Kidney (tissue), 14 donors: Measurements from ENCODE around the gene FBP2. TPM values are rescaled to one million over a fixed set of nuclear protein-coding genes. Genes with fewer than 3 reads are reported as not detected.

Experiments
- DNase-seq, 5 donors: peaks; one replicate each; pipeline ENCODE4 v3.0.0-alpha.2; 2013 to 2020
- FAIRE-seq: peaks from 2 replicates; lab custom pipeline; 2012; peaks lifted over from hg19 to GRCh38; lab: Jason Lieb, UNC
- H3K27ac ChIP-seq, 2 donors: one replicate each; pipeline ENCODE4 v1.7.0; 2013; ENCODE audit warnings: low read depth in 2 of 2, low read length in 2 of 2, inconsistent platforms in 1 of 2
- H3K27me3 ChIP-seq: one replicate; pipeline ENCODE4 v1.7.1; 2013; ENCODE audit warnings: low read length, inconsistent platforms; ENCODE audit not compliant: control insufficient read depth, insufficient read depth
- H3K36me3 ChIP-seq, 3 donors: one replicate each; pipeline versions ENCODE4 v1.7.0 to v1.7.1; 2013; ENCODE audit warnings: low read length in 3 of 3, control low read depth in 1 of 3, inconsistent platforms in 1 of 3; ENCODE audit not compliant: insufficient read depth in 3 of 3, control insufficient read depth in 2 of 3
- H3K4me1 ChIP-seq, 3 donors: one replicate each; pipeline versions ENCODE4 v1.7.0 to v1.7.1; 2013; ENCODE audit warnings: low read length in 3 of 3, inconsistent platforms in 1 of 3, low read depth in 1 of 3; ENCODE audit not compliant: control insufficient read depth in 2 of 3, insufficient read depth in 2 of 3
- H3K4me3 ChIP-seq, 3 donors: one replicate each; pipeline versions ENCODE4 v1.7.0 to v1.8.1; 2013; ENCODE audit warnings: low read length in 3 of 3, control low read depth in 1 of 3, inconsistent platforms in 1 of 3
- H3K9ac ChIP-seq, 3 donors: one replicate each; pipeline versions ENCODE4 v1.7.0 to v1.7.1; 2013; ENCODE audit warnings: low read length in 3 of 3, control low read depth in 1 of 3, inconsistent platforms in 1 of 3
- H3K9me3 ChIP-seq, 3 donors: one replicate each; pipeline versions ENCODE4 v1.7.0 to v1.7.1; 2013; ENCODE audit warnings: low read length in 3 of 3, control low read depth in 1 of 3, inconsistent platforms in 1 of 3; ENCODE audit not compliant: control insufficient read depth in 2 of 3, insufficient read depth in 1 of 3
- intact Hi-C: fragments of 100-400 bp; cut with DNase I; formaldehyde crosslinking; loops from one replicate; pipeline ENCODE4 v1.11.1; 2022
- polyA plus RNA-seq: library from polyadenylated mRNA; stranded (reverse); fragments of 350-450 nt; fragmentation: Illumina TruSeq; extraction: RNeasy Lipid Tissue Mini Kit (QIAGEN cat#74804); gene quantifications from one replicate; pipeline ENCODE4 v1.2.3, GENCODE V29; 2014; ENCODE audit warnings: low read depth, low replicate concordance; ENCODE audit not compliant: insufficient read depth
- total RNA-seq: library from RNA; stranded (reverse); fragmentation: NEBNext Ultra II Directional; extraction: Animal tissue kit (Norgen Biotek cat#: 25700); gene quantifications from one replicate; pipeline ENCODE4 v1.2.1, GENCODE V29; 2021
- TF ChIP-seq, protein P1 (sequence below): IDR thresholded peaks from 3 replicates; pipeline ENCODE4 v1.5.1; 2012; ENCODE audit warnings: mild to moderate bottlenecking, moderate library complexity, borderline replicate concordance; ENCODE audit not compliant: insufficient read depth; ENCODE audit errors: extremely low read depth
- donor health status: control.
- donor health status: control.
- donor health status: control.
- donor health status: control.
- donor health status: control.
- donor health status: DM: yes; HTN: yes; CAD: no.
- donor health status: Normal renal cell carcinoma (clear cell type).

The FBP2 gene
- total and polyA plus RNA-seq, 2 donors from 2014 or later, result not detected

DNA sequence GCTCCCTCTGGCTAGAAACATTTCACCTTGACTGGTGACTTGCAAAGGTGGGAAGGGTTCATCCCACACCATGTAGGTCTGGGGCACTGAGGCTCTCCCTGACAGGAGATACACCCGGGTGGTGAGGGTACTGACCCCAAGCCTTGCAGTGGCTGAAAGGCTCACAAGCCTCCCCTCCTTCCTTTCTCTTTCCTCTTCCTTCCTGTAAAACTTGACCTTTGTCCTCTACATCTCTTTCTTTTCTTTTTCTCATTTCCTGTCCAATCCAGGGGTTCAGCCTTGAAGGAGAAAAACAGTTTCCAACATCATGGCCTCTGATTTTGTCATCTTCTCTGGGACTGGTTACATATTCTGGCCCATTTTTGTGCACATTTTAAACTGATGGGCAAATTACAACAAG is 16.6 kb downstream of the FBP2 start:
- TF ChIP-seq, protein P1, sequence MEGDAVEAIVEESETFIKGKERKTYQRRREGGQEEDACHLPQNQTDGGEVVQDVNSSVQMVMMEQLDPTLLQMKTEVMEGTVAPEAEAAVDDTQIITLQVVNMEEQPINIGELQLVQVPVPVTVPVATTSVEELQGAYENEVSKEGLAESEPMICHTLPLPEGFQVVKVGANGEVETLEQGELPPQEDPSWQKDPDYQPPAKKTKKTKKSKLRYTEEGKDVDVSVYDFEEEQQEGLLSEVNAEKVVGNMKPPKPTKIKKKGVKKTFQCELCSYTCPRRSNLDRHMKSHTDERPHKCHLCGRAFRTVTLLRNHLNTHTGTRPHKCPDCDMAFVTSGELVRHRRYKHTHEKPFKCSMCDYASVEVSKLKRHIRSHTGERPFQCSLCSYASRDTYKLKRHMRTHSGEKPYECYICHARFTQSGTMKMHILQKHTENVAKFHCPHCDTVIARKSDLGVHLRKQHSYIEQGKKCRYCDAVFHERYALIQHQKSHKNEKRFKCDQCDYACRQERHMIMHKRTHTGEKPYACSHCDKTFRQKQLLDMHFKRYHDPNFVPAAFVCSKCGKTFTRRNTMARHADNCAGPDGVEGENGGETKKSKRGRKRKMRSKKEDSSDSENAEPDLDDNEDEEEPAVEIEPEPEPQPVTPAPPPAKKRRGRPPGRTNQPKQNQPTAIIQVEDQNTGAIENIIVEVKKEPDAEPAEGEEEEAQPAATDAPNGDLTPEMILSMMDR, result no peak
- intact Hi-C loops, result no loop called here
- Histone ChIP-seq H3K9ac (no peak overlapping the region), H3K4me3 (no peak overlapping the region), H3K4me1 (peaks cover 0 to 9% (median 0%) of the 10 kb centered on the region in 3 donors), H3K9me3 (no peaks in the 10 kb centered on the region), H3K27me3 (no peaks in the 10 kb centered on the region), H3K27ac (no peak overlapping the region), H3K36me3 (no peaks in the 10 kb centered on the region)
- FAIRE-seq (no peak), DNase-seq (no peak)

DNA sequence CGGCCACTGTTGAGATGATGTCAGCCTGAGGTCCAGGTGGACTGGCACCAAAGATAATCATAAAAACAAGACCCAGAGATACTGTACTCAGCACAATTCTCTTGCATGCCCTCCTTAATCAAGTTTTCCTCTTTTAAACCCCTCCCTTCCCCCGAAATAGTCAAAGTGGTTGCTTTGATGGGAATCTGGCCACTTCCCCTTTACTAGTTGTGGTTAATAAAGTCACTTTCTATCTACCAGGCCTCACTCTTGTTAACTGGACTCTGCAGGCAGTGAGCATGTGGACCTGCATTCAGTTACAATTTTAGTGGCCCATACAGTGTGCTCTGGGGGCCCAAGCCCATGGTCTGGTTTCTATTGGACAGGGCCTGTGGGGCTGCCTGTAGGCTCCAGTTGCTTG is 17.5 kb downstream of the FBP2 start:
- no peak for DNase-seq
- Histone ChIP-seq H3K4me1 (peaks cover 0 to 9% (median 0%) of the 10 kb centered on the region in 3 donors), H3K4me3 (no peak overlapping the region), H3K9ac (no peak overlapping the region), H3K27me3 (no peaks in the 10 kb centered on the region), H3K36me3 (no peaks in the 10 kb centered on the region), H3K27ac (no peak overlapping the region), H3K9me3 (no peaks in the 10 kb centered on the region)
- no peak for FAIRE-seq
- TF ChIP-seq, protein P1, result no peak
- intact Hi-C loops, result no loop called here

DNA sequence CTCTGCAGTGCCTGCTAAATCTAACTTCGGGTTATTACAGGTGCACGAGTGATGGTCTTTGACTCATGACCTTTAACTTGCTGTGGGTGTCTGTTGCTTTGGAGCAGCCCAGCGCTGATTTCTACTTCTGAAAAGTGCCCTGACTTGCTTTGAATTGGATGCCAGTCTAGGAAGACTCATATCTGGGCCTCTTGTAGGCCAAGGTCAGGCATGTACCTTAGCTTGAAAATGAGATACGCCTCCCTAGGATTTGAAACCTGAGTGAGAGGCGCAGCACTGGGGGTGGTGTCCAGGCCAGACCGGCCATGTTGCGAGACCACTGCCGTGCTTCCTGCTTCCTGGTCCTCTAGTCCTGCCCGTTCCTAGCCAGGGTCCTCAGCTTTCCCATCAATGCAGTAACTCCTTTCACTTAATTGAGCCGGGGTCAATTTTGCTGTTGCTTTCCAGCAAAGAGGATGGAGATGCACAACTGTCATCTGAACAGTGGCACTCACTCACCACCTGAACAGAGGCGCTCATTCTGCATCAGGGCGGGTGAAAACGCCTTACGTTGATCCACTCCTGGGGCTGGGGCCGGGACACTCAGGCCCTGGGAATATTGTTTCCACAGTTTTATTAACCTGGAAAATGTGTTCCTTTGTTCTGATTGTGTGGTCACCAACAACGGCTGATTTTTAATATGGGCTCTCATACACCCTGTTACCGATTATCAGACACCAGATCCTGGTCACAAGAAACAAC is 24.5 kb downstream of the FBP2 start:
- H3K36me3 ChIP-seq, result no peaks in the 10 kb centered on the region
- DNase-seq, result no peak
- no peak overlapping the region for H3K9ac ChIP-seq
- TF ChIP-seq, protein P1, result no peak
- H3K4me1 ChIP-seq, result no peaks in the 10 kb centered on the region
- no peak for FAIRE-seq
- H3K27me3 ChIP-seq, result no peaks in the 10 kb centered on the region
- H3K27ac ChIP-seq, result no peak overlapping the region
- intact Hi-C loops, result no loop called here
- no peak overlapping the region for H3K4me3 ChIP-seq
- H3K9me3 ChIP-seq, result no peaks in the 10 kb centered on the region
